ENCODE measurements around the gene TMPRSS5.

Gene TMPRSS5

DNA sequence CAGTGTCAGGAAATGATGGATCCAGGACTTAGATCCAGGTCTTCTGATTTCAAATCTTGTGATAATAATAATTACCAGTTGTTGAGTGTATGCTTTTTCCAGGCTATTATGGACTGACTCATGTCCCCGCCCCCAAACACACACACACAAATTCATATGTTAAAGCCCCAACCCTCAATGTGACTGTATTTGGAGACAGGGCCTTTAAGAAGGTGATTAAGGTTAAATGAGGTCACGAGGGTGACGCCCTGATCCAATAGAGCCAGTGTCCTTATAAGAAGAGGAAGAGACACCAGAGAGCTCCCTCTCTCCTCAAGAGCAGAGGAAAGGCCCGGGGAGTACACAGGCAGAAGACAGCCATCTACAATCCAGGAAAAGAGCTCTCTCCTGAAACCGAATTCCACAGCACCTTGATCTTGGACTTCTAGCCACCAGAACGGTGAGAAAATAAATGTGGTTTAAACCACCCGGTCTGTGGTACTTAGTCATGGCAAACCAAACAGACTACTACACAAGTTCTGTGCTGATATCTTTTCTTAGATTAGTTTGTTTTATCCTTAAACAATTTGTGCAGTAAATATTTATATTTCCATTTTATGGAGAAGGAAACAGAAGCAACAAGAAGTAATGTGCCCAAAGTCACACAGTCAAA, 8.2 kb downstream of the TMPRSS5 start:
- no peak overlapping the region for H3K4me3 ChIP-seq (ENCODE audit: low read depth, low read length)
- TF ChIP-seq CTCF (IDR thresholded peaks at IDR 0.05; ENCODE audit: low read depth, low read length): no peak

DNA sequence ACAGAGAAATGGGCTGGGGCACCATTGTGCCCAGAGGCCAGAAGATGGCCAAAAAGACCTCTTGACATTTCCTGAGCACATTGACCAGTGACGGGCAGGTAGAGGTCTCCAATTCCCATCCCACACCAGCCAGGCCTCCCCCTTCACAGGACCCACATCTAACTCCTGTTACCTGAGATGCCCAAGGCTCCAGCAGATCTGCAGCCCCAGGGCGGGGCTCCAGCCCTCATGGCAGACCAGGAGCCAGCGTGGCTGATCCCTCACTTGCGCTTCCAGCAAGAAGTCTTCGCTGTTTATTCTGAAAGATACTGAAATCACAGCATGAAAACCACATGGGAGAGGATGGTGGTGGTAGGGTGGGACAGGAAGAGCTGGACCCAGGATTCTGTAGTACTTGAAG, 9.0 kb downstream of the TMPRSS5 start:
- H3K4me3 ChIP-seq (ENCODE audit: low read depth, low read length): no peak overlapping the region
- no peak for TF ChIP-seq CTCF (IDR thresholded peaks at IDR 0.05; ENCODE audit: low read depth, low read length)

GRCh38 chr11:113695207-113695606, 10.9 kb downstream of the TMPRSS5 start:
- no peak overlapping the region for H3K4me3 ChIP-seq (ENCODE audit: low read depth, low read length)
- TF ChIP-seq CTCF (IDR thresholded peaks at IDR 0.05; ENCODE audit: low read depth, low read length): no peak

DNA sequence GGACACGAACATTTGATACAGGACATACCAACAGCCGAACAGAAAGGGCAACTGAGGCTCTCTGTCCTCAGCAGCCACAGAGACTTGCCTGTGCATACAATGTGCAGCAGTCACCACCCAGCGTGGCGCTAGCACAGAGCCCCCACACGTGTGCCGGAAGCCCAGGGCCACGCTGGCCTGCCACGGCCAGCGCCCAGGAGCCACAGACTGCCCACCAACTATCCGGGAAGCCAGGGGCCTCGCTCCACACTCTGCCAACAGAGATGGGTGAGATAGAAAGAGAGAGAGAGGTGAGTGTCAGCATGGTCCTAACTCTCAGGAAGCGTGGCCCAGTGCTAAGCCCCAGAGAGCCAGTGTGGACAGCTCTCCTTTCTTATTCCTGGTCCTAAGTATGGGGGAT, 11.7 kb downstream of the TMPRSS5 start:
- TF ChIP-seq CTCF (IDR thresholded peaks at IDR 0.05; ENCODE audit: low read depth, low read length): no peak

GRCh38 chr11:113693030-113693429, 13.1 kb downstream of the TMPRSS5 start:
- TF ChIP-seq CTCF (IDR thresholded peaks at IDR 0.05; ENCODE audit: low read depth, low read length): no peak
- H3K4me3 ChIP-seq (ENCODE audit: low read depth, low read length): no peak overlapping the region

More for the DNA sequence above, 11.7 kb downstream of the TMPRSS5 start:
- no peak overlapping the region for H3K4me3 ChIP-seq (ENCODE audit: low read depth, low read length)

DNA sequence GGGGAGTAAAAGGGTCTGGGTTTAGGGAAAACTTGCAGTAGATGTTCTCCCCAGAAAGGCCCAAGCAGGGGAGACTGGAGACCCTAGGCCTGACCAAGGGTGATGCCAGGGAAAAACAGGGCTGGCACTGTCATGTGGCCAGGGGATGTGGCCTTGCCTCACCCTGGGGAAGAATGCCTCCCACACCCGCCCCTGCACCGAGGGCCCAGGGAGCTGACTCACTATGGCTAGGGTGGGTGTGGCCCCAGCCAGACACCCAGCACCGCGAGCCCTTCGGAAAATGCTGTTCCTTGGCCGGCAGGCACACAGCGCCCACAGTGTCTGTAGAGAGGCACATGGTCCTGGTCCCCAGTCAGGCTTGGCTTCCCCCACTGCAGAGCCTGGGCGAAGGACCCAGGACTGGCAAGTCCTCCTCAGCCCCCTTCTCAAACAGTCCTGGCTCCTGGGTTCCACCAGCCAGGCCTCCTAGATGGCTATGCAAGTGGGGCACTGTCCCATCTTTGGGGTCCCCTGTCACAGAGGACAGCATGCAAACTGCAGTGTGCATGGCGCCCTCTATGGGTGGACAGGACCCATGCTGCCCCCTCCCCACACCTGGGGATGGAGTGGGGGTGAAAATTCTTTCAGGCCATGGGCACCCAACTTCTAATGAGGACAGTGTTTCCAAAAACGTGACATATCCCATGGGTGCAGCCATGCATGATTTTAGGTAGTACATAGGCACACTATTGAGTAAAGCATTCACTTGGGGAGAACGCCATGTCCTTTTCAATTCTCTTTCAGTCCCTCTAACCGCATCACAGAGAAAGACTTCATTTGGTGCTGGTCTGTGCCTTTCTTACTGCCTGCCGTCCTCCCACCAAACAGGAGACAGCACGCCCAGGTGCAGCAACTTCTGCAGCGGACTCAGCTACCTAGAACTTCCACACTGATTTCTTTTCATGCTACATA, 15.2 kb downstream of the TMPRSS5 start:
- TF ChIP-seq CTCF (IDR thresholded peaks at IDR 0.05; ENCODE audit: low read depth, low read length): no peak
- no peak overlapping the region for H3K4me3 ChIP-seq (ENCODE audit: low read depth, low read length)

Measured in WI38 (cell line).